ENCODE results near the gene DGCR2.
"Not testable (repeated sequence)": the region's sequence is repeated elsewhere in the genome, so short reads cannot be mapped to it uniquely, and the experiment has no call there.

The DGCR2 gene

GRCh38 chr22:19062139-19062942, 59.9 kb downstream of the DGCR2 start:
- in situ Hi-C loops (cut with MboI; ENCODE audit: low sequenced_read_pairs), result no loop called here

GRCh38 chr22:19061471-19062138, 60.6 kb downstream of the DGCR2 start:
- in situ Hi-C loops (cut with MboI; ENCODE audit: low sequenced_read_pairs), result no loop called here

- in situ Hi-C loops (cut with MboI; ENCODE audit: low sequenced_read_pairs), result no loop called here
Measured at GRCh38 chr22:19060356-19061009, 61.7 kb downstream of the DGCR2 start.

GRCh38 chr22:19059481-19060278, 62.5 kb downstream of the DGCR2 start:
- in situ Hi-C loops (cut with MboI; ENCODE audit: low sequenced_read_pairs), result no loop called here

- in situ Hi-C loops (cut with MboI; ENCODE audit: low sequenced_read_pairs), result no loop called here
Measured at GRCh38 chr22:19058713-19059451, 63.3 kb downstream of the DGCR2 start.

- in situ Hi-C loops (cut with MboI; ENCODE audit: low sequenced_read_pairs), result no loop called here
Measured at GRCh38 chr22:19057999-19058491, 64.2 kb downstream of the DGCR2 start.

GRCh38 chr22:19057539-19057938, 64.7 kb downstream of the DGCR2 start:
- in situ Hi-C loops (cut with MboI; ENCODE audit: low sequenced_read_pairs), result no loop called here

GRCh38 chr22:19056951-19057401, 65.2 kb downstream of the DGCR2 start:
- in situ Hi-C loops (cut with MboI; ENCODE audit: low sequenced_read_pairs), result no loop called here

- in situ Hi-C loops (cut with MboI; ENCODE audit: low sequenced_read_pairs), result no loop called here
Measured at GRCh38 chr22:19055801-19056200, 66.4 kb downstream of the DGCR2 start.

- in situ Hi-C loops (cut with MboI; ENCODE audit: low sequenced_read_pairs), result no loop called here
Measured at GRCh38 chr22:19052941-19053541, 69.2 kb downstream of the DGCR2 start.

GRCh38 chr22:19051381-19052072, 70.7 kb downstream of the DGCR2 start:
- in situ Hi-C loops (cut with MboI; ENCODE audit: low sequenced_read_pairs), result no loop called here

GRCh38 chr22:19050847-19051246, 71.4 kb downstream of the DGCR2 start:
- in situ Hi-C loops (cut with MboI; ENCODE audit: low sequenced_read_pairs), result not testable (repeated sequence)

- in situ Hi-C loops (cut with MboI; ENCODE audit: low sequenced_read_pairs), result no loop called here
Measured at GRCh38 chr22:19050117-19050516, 72.1 kb downstream of the DGCR2 start.

GRCh38 chr22:19048531-19048930, 73.7 kb downstream of the DGCR2 start:
- in situ Hi-C loops (cut with MboI; ENCODE audit: low sequenced_read_pairs), result no loop called here

GRCh38 chr22:19047993-19048392, 74.2 kb downstream of the DGCR2 start:
- in situ Hi-C loops (cut with MboI; ENCODE audit: low sequenced_read_pairs), result no loop called here

GRCh38 chr22:19046719-19047609, 75.2 kb downstream of the DGCR2 start:
- in situ Hi-C loops (cut with MboI; ENCODE audit: low sequenced_read_pairs), result no loop called here

- in situ Hi-C loops (cut with MboI; ENCODE audit: low sequenced_read_pairs), result no loop called here
Measured at GRCh38 chr22:19046287-19046686, 75.9 kb downstream of the DGCR2 start.

- in situ Hi-C loops (cut with MboI; ENCODE audit: low sequenced_read_pairs), result no loop called here
Measured at GRCh38 chr22:19045094-19045493, 77.1 kb downstream of the DGCR2 start.

All from HL-60/S4 treated with phorbol 12-myristate 13-acetate at 8.2 ng/mL for 4 days and 3 days (cell line).